Measurements from ENCODE around the gene SND1.
"Not testable (repeated sequence)": the region's sequence is repeated elsewhere in the genome, so short reads cannot be mapped to it uniquely, and the experiment has no call there.

The SND1 gene

DNA sequence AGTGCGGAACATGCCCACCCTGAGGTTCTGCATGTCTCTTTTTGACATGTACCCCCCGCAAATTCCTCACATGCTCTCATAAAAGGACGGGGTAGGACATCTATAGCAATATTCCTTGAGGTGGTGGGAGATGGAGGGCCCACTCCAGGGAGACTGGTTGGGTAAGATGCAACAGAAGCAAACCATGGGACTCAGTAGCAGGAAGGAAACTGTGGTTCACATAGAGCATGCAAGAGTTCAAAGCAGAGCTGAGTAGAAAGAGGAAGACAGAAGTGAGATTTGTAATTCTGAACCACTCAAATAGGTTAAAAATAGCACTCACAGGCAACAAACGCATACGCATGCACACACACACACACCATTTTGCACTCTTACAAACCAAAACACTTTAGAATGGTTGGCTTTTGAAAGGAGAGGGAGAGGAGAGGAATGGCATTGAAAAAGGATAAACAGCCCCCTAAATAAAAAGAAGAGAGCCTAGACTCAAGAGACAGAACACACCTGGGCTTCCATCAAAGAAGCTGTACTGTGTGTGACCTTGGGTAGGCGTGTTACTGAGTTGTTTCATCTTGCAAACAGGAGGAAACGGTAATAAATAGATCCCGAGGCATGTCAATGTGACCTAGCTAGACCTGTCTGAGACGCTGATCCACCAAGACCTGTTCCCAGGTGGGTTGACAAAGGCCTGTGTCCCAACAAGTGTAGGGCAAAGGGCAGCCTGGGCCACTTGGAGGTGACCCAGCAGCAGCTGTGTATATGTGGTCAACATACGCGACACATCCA, 456.8 kb downstream of the SND1 start:
- TF ChIP-seq, protein P1, sequence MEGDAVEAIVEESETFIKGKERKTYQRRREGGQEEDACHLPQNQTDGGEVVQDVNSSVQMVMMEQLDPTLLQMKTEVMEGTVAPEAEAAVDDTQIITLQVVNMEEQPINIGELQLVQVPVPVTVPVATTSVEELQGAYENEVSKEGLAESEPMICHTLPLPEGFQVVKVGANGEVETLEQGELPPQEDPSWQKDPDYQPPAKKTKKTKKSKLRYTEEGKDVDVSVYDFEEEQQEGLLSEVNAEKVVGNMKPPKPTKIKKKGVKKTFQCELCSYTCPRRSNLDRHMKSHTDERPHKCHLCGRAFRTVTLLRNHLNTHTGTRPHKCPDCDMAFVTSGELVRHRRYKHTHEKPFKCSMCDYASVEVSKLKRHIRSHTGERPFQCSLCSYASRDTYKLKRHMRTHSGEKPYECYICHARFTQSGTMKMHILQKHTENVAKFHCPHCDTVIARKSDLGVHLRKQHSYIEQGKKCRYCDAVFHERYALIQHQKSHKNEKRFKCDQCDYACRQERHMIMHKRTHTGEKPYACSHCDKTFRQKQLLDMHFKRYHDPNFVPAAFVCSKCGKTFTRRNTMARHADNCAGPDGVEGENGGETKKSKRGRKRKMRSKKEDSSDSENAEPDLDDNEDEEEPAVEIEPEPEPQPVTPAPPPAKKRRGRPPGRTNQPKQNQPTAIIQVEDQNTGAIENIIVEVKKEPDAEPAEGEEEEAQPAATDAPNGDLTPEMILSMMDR (IDR thresholded peaks at IDR 0.05; ENCODE audit: extremely low read depth, missing control alignments): no peak
- DNase-seq (ENCODE audit: low spot score): peak; percentile 86

DNA sequence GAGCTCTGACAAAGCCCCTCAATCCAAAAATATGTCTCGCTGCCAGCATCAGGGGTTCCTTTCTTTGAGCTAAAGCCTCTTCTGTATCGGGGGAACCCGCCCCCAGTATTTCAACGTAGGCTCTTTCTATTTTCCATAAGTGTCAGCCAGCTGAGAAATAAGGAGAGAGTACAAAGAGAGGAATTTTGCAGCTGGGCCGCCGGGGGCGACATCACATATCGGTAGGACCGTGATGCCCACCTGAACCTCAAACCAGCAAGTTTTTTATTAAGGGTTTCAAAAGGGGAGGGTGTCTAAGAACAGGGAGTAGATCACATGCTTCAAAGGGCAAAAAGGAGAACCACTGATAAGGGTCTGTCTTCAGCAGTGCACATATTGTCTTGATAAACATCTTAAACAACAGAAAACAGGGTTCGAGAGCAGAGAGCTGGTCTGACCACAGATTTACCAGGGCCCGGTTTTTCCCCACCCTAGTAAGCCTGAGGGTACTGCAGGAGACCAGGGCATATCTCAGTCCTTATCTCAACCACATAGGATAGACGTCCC, 457.5 kb downstream of the SND1 start:
- DNase-seq (ENCODE audit: low spot score): not testable (repeated sequence)

- no peak for DNase-seq (ENCODE audit: low spot score)
- TF ChIP-seq, protein P1 (IDR thresholded peaks at IDR 0.05; ENCODE audit: extremely low read depth, missing control alignments): no peak
Measured at GRCh38 chr7:128110641-128111364, 458.8 kb downstream of the SND1 start.

DNA sequence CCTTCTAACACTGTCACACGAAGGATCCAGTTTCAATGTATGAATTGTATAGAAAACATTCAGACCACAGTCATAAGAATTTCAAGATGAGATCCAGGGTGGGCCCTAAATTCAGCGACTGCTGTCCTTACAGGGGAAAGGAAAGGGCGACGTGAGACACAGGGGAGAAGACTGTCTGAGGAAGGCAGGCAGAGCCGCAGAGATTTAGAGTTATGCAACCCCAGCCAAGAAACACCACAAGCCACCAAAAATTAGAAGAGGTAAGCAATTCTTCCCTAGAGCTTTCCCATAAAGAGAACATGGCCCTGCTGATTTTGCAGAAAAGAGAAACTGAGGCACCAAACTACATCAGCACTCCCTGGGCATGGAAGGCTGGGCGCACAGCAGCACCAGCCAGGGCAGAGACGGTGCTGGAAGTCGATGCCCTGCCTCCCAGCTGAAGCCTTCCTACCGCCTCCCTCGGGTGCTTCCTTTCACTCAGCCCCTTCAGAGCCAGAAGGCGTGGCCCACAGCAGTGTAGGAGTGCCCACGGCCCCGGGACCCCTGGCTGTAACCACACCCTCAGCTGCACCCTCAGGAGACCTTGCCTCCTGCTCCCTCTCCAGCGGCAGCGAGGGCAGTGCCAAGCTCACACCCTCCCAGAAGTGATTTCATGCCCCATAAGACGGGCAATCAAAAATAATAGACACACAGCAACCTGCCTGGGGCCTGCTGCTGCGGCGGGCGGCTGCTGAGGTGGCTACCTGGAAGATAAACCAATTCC, 460.2 kb downstream of the SND1 start:
- TF ChIP-seq, protein P1 (IDR thresholded peaks at IDR 0.05; ENCODE audit: extremely low read depth, missing control alignments): no peak
- no peak for DNase-seq (ENCODE audit: low spot score)

GRCh38 chr7:128112781-128113221, 460.8 kb downstream of the SND1 start:
- TF ChIP-seq, protein P1 (IDR thresholded peaks at IDR 0.05; ENCODE audit: extremely low read depth, missing control alignments): no peak
- DNase-seq (ENCODE audit: low spot score): no peak

GRCh38 chr7:128113839-128114238, 461.8 kb downstream of the SND1 start:
- TF ChIP-seq, protein P1 (IDR thresholded peaks at IDR 0.05; ENCODE audit: extremely low read depth, missing control alignments): no peak
- DNase-seq (ENCODE audit: low spot score): no peak

DNA sequence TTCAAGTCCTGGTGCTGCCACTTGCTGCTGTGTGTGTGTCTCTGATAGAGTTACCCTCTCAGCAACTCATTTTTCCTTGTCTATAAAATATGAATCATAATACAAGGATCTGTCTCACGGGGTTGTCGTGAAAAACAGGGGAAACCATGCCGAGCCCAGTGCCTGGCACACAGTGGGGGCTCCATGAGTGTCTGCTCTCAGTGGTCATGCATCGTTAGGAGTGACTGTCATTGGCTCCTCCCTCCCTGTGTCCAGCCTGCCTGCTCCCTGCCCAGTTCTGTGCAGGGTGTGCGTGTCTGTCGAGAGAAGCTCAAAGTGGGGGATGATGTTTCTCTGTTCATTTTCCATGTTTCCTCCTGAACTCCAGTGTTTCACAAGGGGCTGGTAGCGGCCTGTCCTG, 462.8 kb downstream of the SND1 start:
- TF ChIP-seq, protein P1 (IDR thresholded peaks at IDR 0.05; ENCODE audit: extremely low read depth, missing control alignments): no peak
- DNase-seq (ENCODE audit: low spot score): no peak

Data from GM20000 (cell line).